Karpas-422 (cell line): ENCODE data around the gene FAM222A. TPM values are rescaled to one million over a fixed set of nuclear protein-coding genes. Genes with fewer than 3 reads are reported as not detected.
A peak's percentile ranks its signal among the peaks of the same experiment; 100 is the strongest.

Source experiments
- DNase-seq: peaks from one replicate; pipeline ENCODE4 v3.0.0-alpha.2; 2015
- H2AFZ ChIP-seq: fragments of 200-600 bp; sonication (generic); 2 replicates; pipeline ENCODE4 v1.6.1; 2014; ENCODE audit warnings: antibody characterized with exemption, low read length, mixed read lengths
- H3K27ac ChIP-seq: fragments of 200-600 bp; sonication (generic); 2 replicates; pipeline ENCODE4 v1.5.1; 2014; ENCODE audit warnings: mild to moderate bottlenecking, low read length, moderate library complexity
- H3K27me3 ChIP-seq: fragments of 200-600 bp; sonication (generic); 2 replicates; pipeline ENCODE4 v1.6.1; 2014; ENCODE audit warnings: low read length, mixed read lengths
- H3K36me3 ChIP-seq: fragments of 200-600 bp; sonication (generic); 2 replicates; pipeline ENCODE4 v1.6.1; 2014; ENCODE audit warnings: low read length, mixed read lengths; ENCODE audit not compliant: insufficient read depth
- H3K4me1 ChIP-seq: fragments of 200-600 bp; sonication (generic); 2 replicates; pipeline ENCODE4 v1.6.1; 2014; ENCODE audit warnings: mild to moderate bottlenecking, low read length, mixed read lengths
- H3K4me2 ChIP-seq: fragments of 200-600 bp; sonication (generic); 2 replicates; pipeline ENCODE4 v1.6.1; 2014; ENCODE audit warnings: low read length, low read depth, mild to moderate bottlenecking; ENCODE audit not compliant: poor library complexity, severe bottlenecking
- H3K4me3 ChIP-seq: fragments of 200-600 bp; sonication (generic); 2 replicates; pipeline ENCODE4 v1.5.1; 2014; ENCODE audit warnings: mild to moderate bottlenecking, antibody characterized with exemption, low read length, mixed read lengths
- H3K79me2 ChIP-seq: fragments of 200-600 bp; sonication (generic); 2 replicates; pipeline ENCODE4 v1.6.1; 2014; ENCODE audit warnings: mild to moderate bottlenecking, low read length, mixed read lengths
- H3K9ac ChIP-seq: fragments of 200-600 bp; sonication (generic); 2 replicates; pipeline ENCODE4 v1.6.0; 2014; ENCODE audit warnings: low read length
- H3K9me2 ChIP-seq: fragments of 200-600 bp; sonication (generic), shearing (Covaris generic); replicated peaks from 2 replicates; pipeline ENCODE4 v1.6.0; 2014; ENCODE audit warnings: mild to moderate bottlenecking, low read length, moderate library complexity; ENCODE audit not compliant: insufficient read depth
- H3K9me3 ChIP-seq: fragments of 300-700, 200-600 bp; sonication (generic); 2 replicates; pipeline ENCODE4 v1.6.1; 2014; ENCODE audit warnings: low read length, mixed read lengths
- H4K20me1 ChIP-seq: fragments of 200-600 bp; sonication (generic); 2 replicates; pipeline ENCODE4 v1.6.1; 2014; ENCODE audit warnings: mild to moderate bottlenecking, antibody characterized with exemption, low read length, low read depth; ENCODE audit not compliant: insufficient read depth
- total RNA-seq: library from RNA; depleted of rRNA; stranded (reverse); fragments of >200 nt; shearing (Covaris generic); gene quantifications from 2 replicates; pipeline ENCODE4 v1.2.3, GENCODE V29; 2014; ENCODE audit warnings: low replicate concordance

The FAM222A gene
- total RNA-seq, 1 experiment from 2014 or later = 0.11 TPM

- H4K20me1 ChIP-seq = 0 out of 2 replicates have a peak, but pooled peaks cover 12% of the 10 kb centered on the region
- H2AFZ ChIP-seq = no peak overlapping the region
- no peak overlapping the region for H3K27ac ChIP-seq
- no peak overlapping the region for H3K9ac ChIP-seq
- no peaks in the 10 kb centered on the region for H3K4me1 ChIP-seq
- no peak for DNase-seq
- no peaks in the 10 kb centered on the region for H3K27me3 ChIP-seq
- H3K4me2 ChIP-seq = no peak overlapping the region
- no peaks in the 10 kb centered on the region for H3K9me3 ChIP-seq
- H3K4me3 ChIP-seq = no peak overlapping the region
- no peaks in the 10 kb centered on the region for H3K36me3 ChIP-seq
- H3K79me2 ChIP-seq = no peaks in the 10 kb centered on the region
- no peaks in the 10 kb centered on the region for H3K9me2 ChIP-seq
These were observed 24.6 kb downstream of the FAM222A start for GRCh38 chr12:109738209-109738608.

DNA sequence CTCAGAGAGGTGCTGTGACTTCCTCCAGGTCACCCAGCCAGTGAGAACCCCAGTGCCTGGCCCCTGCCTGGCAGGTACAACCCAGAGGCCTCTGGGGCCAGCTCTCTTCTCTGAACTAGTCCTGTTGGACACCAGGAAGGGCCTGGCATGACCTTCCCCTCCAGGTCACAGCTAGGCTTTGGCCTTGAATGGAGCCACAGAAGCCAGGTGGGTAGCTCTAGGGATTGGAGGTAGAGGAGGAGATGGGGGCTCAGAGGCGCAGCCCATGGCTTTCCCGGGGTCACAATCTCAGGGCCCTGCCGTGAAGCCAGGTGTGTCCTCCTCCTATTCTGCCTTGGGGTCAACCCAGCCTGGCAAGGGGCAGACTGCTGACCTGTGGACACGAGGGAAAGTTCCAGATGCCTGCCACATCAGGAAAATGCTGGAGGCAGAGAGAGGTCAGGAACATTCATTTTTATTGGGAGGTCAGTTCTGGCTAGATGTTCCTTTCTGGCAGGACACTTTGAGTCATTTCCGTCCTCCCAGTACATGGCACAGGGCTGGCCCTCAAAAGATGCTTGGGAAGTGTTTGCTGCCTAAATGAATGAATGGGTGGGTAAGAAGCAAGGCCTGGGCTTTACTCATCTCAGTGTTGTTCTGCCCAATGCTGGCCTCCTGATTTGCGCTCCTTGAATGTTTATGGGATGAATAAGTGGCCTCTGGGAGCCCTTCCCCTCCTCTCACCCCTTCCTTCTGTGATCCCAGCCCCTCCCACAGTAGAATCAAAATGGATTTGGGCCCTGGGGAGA, 25.4 kb downstream of the FAM222A start:
- H3K9ac ChIP-seq = no peak overlapping the region
- no peaks in the 10 kb centered on the region for H3K27me3 ChIP-seq
- no peak overlapping the region for H3K27ac ChIP-seq
- H3K36me3 ChIP-seq = no peaks in the 10 kb centered on the region
- no peak overlapping the region for H2AFZ ChIP-seq
- H3K4me1 ChIP-seq = no peaks in the 10 kb centered on the region
- DNase-seq = no peak
- H3K4me2 ChIP-seq = no peak overlapping the region
- H3K79me2 ChIP-seq = no peaks in the 10 kb centered on the region
- no peaks in the 10 kb centered on the region for H3K9me3 ChIP-seq
- 0 out of 2 replicates have a peak, but pooled peaks cover 12% of the 10 kb centered on the region for H4K20me1 ChIP-seq
- H3K4me3 ChIP-seq = no peak overlapping the region
- H3K9me2 ChIP-seq = no peaks in the 10 kb centered on the region

- H2AFZ ChIP-seq = no peak overlapping the region
- H3K4me2 ChIP-seq = no peak overlapping the region
- peak; percentile 79 for DNase-seq
- no peaks in the 10 kb centered on the region for H3K9me2 ChIP-seq
- 0 out of 2 replicates have a peak, but pooled peaks cover 12% of the 10 kb centered on the region for H4K20me1 ChIP-seq
- H3K79me2 ChIP-seq = no peaks in the 10 kb centered on the region
- no peaks in the 10 kb centered on the region for H3K36me3 ChIP-seq
- no peaks in the 10 kb centered on the region for H3K4me1 ChIP-seq
- no peak overlapping the region for H3K27ac ChIP-seq
- H3K9me3 ChIP-seq = no peaks in the 10 kb centered on the region
- no peaks in the 10 kb centered on the region for H3K27me3 ChIP-seq
- H3K4me3 ChIP-seq = no peak overlapping the region
- H3K9ac ChIP-seq = no peak overlapping the region
These were observed 26.4 kb downstream of the FAM222A start for GRCh38 chr12:109739747-109740693.

GRCh38 chr12:109740694-109741245, 27.1 kb downstream of the FAM222A start:
- no peak overlapping the region for H3K9ac ChIP-seq
- no peaks in the 10 kb centered on the region for H3K9me2 ChIP-seq
- no peaks in the 10 kb centered on the region for H3K4me1 ChIP-seq
- no peaks in the 10 kb centered on the region for H3K27me3 ChIP-seq
- no peak overlapping the region for H2AFZ ChIP-seq
- no peaks in the 10 kb centered on the region for H3K36me3 ChIP-seq
- H3K9me3 ChIP-seq = no peaks in the 10 kb centered on the region
- H3K4me2 ChIP-seq = no peak overlapping the region
- 0 out of 2 replicates have a peak, but pooled peaks cover 12% of the 10 kb centered on the region for H4K20me1 ChIP-seq
- no peaks in the 10 kb centered on the region for H3K79me2 ChIP-seq
- DNase-seq = no peak
- H3K27ac ChIP-seq = no peak overlapping the region
- no peak overlapping the region for H3K4me3 ChIP-seq

- no peak overlapping the region for H2AFZ ChIP-seq
- no peaks in the 10 kb centered on the region for H3K27me3 ChIP-seq
- no peak overlapping the region for H3K4me2 ChIP-seq
- no peaks in the 10 kb centered on the region for H3K4me1 ChIP-seq
- H3K79me2 ChIP-seq = no peaks in the 10 kb centered on the region
- no peak overlapping the region for H3K27ac ChIP-seq
- 0 out of 2 replicates have a peak, but pooled peaks cover 8% of the 10 kb centered on the region for H4K20me1 ChIP-seq
- H3K9me3 ChIP-seq = no peaks in the 10 kb centered on the region
- no peak for DNase-seq
- H3K9ac ChIP-seq = no peak overlapping the region
- no peak overlapping the region for H3K4me3 ChIP-seq
- H3K9me2 ChIP-seq = no peaks in the 10 kb centered on the region
- no peaks in the 10 kb centered on the region for H3K36me3 ChIP-seq
These were observed 27.8 kb downstream of the FAM222A start for GRCh38 chr12:109741286-109741969.

GRCh38 chr12:109741970-109742703, 28.5 kb downstream of the FAM222A start:
- Histone ChIP-seq H3K4me3 (no peak overlapping the region), H3K4me2 (no peak overlapping the region), H3K79me2 (no peaks in the 10 kb centered on the region), H2AFZ (no peak overlapping the region), H3K9me3 (no peaks in the 10 kb centered on the region), H3K9me2 (no peaks in the 10 kb centered on the region), H4K20me1 (0 out of 2 replicates have a peak, but pooled peaks cover 6% of the 10 kb centered on the region), H3K27me3 (no peaks in the 10 kb centered on the region), H3K9ac (no peak overlapping the region), H3K36me3 (no peaks in the 10 kb centered on the region), H3K4me1 (no peaks in the 10 kb centered on the region), H3K27ac (no peak overlapping the region)
- DNase-seq = no peak

DNA sequence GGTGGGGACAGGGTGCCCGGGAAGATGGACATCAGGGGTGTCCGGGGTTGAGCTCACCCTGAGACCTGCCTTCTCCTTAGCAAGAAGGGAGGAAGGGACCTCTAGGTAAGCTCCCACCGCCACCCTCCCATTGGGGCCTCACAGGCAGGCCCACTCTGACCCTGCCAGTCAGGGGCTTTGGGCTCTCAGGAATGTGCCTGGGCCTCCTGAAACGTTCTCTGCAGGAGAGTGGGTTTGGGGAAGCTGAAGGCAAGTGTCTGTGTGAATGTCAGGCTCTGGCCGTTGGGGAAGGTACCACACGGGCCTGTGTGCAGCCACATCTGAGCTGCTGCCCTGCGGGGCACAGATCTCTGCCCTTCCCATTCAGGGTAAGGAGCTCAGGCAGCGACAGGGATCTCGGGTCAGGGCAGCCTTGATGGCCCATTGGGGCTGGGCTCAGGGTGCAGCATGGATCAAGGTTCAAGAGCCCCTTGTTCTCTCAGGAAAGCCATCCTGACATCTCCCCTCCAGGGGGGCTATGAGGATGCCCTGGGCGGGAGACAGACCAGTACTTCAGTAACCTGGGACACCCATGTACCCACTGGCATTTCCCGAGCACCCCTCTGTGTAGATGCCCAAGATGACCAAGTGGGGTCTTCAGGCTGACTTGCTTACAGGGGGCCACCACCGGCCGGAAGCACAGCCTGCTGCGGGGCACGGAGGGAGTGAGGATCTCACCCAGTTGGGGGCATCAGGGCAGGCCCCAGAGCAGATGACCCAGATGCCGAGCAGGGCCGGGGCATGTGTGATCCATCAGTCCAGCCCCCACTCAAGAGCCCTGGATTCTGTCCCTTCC, 29.7 kb downstream of the FAM222A start:
- Histone ChIP-seq H3K27me3 (no peaks in the 10 kb centered on the region), H3K4me1 (no peaks in the 10 kb centered on the region), H3K9me2 (no peaks in the 10 kb centered on the region), H3K36me3 (no peaks in the 10 kb centered on the region), H3K9ac (no peak overlapping the region), H4K20me1 (0 out of 2 replicates have a peak, but pooled peaks cover 6% of the 10 kb centered on the region), H3K27ac (no peak overlapping the region), H3K4me2 (no peak overlapping the region), H3K9me3 (no peaks in the 10 kb centered on the region), H3K79me2 (no peaks in the 10 kb centered on the region), H2AFZ (no peak overlapping the region), H3K4me3 (no peak overlapping the region)
- DNase-seq = no peak
